Measurements from ENCODE around the gene TENM3. TPM values are rescaled to one million over a fixed set of nuclear protein-coding genes. Genes with fewer than 3 reads are reported as not detected.

TENM3 gene
- total and polyA plus RNA-seq, 12 donors: 2.6 to 54.4 (median 42.8) TPM

DNA sequence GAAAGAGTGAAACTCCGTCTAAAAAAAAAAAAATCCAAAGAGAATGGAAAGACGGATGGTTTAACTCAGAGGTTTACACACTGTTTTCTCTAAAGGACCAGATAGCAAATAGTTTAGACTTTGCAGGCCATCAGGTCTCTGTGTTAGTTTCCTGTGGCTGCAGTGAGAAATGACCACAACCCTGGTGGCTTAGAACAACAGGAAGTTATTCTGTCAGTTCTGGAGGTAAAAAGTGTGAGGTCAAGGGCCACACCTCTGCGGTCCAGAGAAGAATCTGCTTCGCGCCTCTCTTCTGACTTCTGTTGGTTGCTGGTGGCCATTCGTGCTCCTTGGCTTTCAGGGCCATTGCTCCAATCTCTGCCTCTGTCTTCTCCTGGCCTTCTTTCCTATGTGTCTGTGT, 76.9 kb downstream of the TENM3 start:
- no peak for DNase-seq
- Histone ChIP-seq H3K9me3 (replicated peaks in 1 of 3) (peaks cover 0 to 7% (median 3%) of the 10 kb centered on the region in 3 donors), H3K27ac (no peak overlapping the region), H3K4me3 (no peak overlapping the region), H3K4me1 (replicated peaks in 1 of 2) (no peaks in the 10 kb centered on the region), H3K36me3 (replicated peaks in 1 of 2) (no peaks in the 10 kb centered on the region), H3K27me3 (no peaks in the 10 kb centered on the region)
- intact Hi-C loops (cut with DNase I): no loop called here
- TF ChIP-seq POLR2A (IDR thresholded peaks at IDR 0.05): no peak
- TF ChIP-seq, protein P1, sequence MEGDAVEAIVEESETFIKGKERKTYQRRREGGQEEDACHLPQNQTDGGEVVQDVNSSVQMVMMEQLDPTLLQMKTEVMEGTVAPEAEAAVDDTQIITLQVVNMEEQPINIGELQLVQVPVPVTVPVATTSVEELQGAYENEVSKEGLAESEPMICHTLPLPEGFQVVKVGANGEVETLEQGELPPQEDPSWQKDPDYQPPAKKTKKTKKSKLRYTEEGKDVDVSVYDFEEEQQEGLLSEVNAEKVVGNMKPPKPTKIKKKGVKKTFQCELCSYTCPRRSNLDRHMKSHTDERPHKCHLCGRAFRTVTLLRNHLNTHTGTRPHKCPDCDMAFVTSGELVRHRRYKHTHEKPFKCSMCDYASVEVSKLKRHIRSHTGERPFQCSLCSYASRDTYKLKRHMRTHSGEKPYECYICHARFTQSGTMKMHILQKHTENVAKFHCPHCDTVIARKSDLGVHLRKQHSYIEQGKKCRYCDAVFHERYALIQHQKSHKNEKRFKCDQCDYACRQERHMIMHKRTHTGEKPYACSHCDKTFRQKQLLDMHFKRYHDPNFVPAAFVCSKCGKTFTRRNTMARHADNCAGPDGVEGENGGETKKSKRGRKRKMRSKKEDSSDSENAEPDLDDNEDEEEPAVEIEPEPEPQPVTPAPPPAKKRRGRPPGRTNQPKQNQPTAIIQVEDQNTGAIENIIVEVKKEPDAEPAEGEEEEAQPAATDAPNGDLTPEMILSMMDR (IDR thresholded peaks at IDR 0.05): no peak
- 81 to 84% (median 82%) methylated on average over 6 of the region's 6 CpGs for WGBS, 4 donors

DNA sequence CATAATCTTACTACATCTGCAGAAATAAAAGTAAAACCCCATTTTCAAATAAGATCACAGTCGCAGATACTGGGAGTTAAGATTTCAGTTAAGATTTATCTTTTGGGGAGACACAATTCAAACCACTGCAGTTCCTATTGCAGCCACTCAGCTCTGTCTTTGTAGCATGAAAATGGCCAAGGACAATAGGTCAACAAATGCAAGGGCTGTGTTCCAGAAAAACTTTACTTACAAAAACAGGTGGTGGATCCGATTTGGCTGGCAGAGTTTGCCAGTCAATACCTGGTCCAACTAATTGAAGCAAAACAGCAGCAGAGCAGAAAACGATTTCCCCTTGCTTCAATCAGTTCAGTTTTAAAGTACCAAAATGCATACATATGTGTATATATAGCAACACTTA, 77.4 kb downstream of the TENM3 start:
- TF ChIP-seq POLR2A (IDR thresholded peaks at IDR 0.05): no peak
- TF ChIP-seq, protein P1 (IDR thresholded peaks at IDR 0.05): no peak
- 68 to 77% (median 70%) methylated on average over 3 of the region's 3 CpGs for WGBS, 4 donors
- peaks cover 0 to 3% (median 2%) of the 10 kb centered on the region in 3 donors for H3K9me3 ChIP-seq (replicated peaks in 1 of 3)
- H3K4me1 ChIP-seq (replicated peaks in 1 of 2): no peaks in the 10 kb centered on the region
- no peaks in the 10 kb centered on the region for H3K27me3 ChIP-seq
- no peak overlapping the region for H3K27ac ChIP-seq
- intact Hi-C loops (cut with DNase I): no loop called here
- no peak overlapping the region for H3K4me3 ChIP-seq
- no peaks in the 10 kb centered on the region for H3K36me3 ChIP-seq (replicated peaks in 1 of 2)
- no peak for DNase-seq

DNA sequence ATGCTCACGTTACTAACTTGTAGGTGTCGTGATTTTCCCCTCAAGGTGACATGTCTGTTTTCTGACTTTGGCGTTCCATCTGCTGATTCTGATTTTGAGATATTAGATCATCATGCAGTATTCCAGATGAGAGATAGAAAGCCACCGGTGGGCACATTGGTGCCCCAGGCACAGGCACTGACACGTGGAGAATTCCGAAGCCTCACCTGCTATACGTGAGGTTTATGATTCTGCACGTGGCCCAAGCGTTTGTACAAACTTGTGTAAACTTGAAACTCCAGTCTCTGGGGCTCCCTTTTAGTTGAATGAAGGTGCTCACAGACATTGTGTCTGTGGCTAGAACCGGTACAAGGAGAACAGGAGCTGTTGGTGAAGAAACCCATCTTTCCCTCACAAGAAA, 81.1 kb downstream of the TENM3 start:
- H3K4me3 ChIP-seq: no peak overlapping the region
- H3K27ac ChIP-seq: no peak overlapping the region
- H3K36me3 ChIP-seq (replicated peaks in 1 of 2): no peaks in the 10 kb centered on the region
- DNase-seq: no peak
- TF ChIP-seq POLR2A (IDR thresholded peaks at IDR 0.05): no peak
- TF ChIP-seq, protein P1 (IDR thresholded peaks at IDR 0.05): no peak
- H3K27me3 ChIP-seq: no peaks in the 10 kb centered on the region
- no peaks in the 10 kb centered on the region for H3K9me3 ChIP-seq (replicated peaks in 1 of 3)
- 94 to 96% (median 94%) methylated on average over 10 of the region's 10 CpGs for WGBS, 4 donors
- intact Hi-C loops (cut with DNase I): no loop called here
- no peaks in the 10 kb centered on the region for H3K4me1 ChIP-seq (replicated peaks in 1 of 2)

DNA sequence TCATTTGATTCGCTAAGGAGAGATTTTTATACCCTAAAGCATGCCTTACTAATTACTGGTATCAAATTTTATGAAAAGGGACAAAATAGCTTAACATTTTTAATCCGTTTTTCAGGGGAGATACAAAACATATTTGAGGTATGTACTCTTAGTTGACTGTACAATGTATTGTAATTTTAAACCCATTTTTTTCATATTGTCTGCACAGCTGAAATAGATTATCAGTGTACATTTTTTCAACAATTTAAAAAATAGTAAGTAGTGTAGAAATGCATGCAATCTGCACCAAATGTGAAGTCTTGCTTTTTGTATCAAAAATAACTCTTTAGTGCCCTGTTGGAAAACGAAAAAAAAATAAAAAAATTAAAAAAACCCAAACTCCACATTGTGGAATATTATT, 82.2 kb downstream of the TENM3 start:
- H3K27me3 ChIP-seq: no peaks in the 10 kb centered on the region
- H3K27ac ChIP-seq: no peak overlapping the region
- no peaks in the 10 kb centered on the region for H3K36me3 ChIP-seq (replicated peaks in 1 of 2)
- 68 to 85% (median 75%) methylated on average over 3 of the region's 3 CpGs for WGBS, 4 donors
- no peak overlapping the region for H3K4me3 ChIP-seq
- DNase-seq: no peak
- TF ChIP-seq, protein P1 (IDR thresholded peaks at IDR 0.05): no peak
- TF ChIP-seq POLR2A (IDR thresholded peaks at IDR 0.05): no peak
- no peaks in the 10 kb centered on the region for H3K9me3 ChIP-seq (replicated peaks in 1 of 3)
- H3K4me1 ChIP-seq (replicated peaks in 1 of 2): no peaks in the 10 kb centered on the region
- intact Hi-C loops (cut with DNase I): no loop called here

Measured in adrenal gland (tissue), 12 donors.